ENCODE measurements around the gene ASTN1. TPM values are rescaled to one million over a fixed set of nuclear protein-coding genes. Genes with fewer than 3 reads are reported as not detected.

ASTN1 gene
- total RNA-seq, 1 experiment from 2014 or later, result 0.42 TPM

DNA sequence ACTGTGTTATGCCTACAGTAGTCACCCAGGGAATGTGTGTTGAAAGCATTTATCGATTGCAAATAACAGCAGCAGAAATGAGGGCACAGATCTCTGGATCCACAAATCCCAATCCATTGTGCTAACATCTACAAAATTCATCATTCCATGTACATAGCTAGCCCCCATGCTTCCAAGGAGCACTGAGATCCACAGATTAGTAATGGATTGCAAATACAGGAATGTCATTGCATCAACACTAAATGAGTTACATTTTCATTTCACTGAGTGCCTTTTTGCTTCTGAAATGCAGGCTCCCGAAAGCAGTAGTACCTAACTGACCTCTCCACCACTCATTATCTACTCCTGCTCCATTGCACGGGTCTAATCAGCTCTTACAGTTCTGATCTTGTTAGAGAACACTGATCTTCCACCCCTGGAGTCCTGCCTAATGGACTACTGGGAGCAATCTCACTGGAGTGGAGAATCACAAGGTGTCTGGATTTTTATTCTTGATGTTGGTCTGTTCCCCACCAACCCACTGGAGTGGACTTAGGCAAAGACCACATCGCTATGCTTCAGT lies 30.5 kb downstream of the ASTN1 start:
- no peak for TF ChIP-seq SIN3A (IDR thresholded peaks at IDR 0.05; ENCODE audit: low read depth)
- TF ChIP-seq, protein P1, sequence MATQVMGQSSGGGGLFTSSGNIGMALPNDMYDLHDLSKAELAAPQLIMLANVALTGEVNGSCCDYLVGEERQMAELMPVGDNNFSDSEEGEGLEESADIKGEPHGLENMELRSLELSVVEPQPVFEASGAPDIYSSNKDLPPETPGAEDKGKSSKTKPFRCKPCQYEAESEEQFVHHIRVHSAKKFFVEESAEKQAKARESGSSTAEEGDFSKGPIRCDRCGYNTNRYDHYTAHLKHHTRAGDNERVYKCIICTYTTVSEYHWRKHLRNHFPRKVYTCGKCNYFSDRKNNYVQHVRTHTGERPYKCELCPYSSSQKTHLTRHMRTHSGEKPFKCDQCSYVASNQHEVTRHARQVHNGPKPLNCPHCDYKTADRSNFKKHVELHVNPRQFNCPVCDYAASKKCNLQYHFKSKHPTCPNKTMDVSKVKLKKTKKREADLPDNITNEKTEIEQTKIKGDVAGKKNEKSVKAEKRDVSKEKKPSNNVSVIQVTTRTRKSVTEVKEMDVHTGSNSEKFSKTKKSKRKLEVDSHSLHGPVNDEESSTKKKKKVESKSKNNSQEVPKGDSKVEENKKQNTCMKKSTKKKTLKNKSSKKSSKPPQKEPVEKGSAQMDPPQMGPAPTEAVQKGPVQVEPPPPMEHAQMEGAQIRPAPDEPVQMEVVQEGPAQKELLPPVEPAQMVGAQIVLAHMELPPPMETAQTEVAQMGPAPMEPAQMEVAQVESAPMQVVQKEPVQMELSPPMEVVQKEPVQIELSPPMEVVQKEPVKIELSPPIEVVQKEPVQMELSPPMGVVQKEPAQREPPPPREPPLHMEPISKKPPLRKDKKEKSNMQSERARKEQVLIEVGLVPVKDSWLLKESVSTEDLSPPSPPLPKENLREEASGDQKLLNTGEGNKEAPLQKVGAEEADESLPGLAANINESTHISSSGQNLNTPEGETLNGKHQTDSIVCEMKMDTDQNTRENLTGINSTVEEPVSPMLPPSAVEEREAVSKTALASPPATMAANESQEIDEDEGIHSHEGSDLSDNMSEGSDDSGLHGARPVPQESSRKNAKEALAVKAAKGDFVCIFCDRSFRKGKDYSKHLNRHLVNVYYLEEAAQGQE (IDR thresholded peaks at IDR 0.05; ENCODE audit: low read depth), result no peak
- TF ChIP-seq EGR1 (IDR thresholded peaks at IDR 0.05; ENCODE audit: low read depth), result no peak
- TF ChIP-seq, protein P2, sequence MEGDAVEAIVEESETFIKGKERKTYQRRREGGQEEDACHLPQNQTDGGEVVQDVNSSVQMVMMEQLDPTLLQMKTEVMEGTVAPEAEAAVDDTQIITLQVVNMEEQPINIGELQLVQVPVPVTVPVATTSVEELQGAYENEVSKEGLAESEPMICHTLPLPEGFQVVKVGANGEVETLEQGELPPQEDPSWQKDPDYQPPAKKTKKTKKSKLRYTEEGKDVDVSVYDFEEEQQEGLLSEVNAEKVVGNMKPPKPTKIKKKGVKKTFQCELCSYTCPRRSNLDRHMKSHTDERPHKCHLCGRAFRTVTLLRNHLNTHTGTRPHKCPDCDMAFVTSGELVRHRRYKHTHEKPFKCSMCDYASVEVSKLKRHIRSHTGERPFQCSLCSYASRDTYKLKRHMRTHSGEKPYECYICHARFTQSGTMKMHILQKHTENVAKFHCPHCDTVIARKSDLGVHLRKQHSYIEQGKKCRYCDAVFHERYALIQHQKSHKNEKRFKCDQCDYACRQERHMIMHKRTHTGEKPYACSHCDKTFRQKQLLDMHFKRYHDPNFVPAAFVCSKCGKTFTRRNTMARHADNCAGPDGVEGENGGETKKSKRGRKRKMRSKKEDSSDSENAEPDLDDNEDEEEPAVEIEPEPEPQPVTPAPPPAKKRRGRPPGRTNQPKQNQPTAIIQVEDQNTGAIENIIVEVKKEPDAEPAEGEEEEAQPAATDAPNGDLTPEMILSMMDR (IDR thresholded peaks at IDR 0.05 in 2 of 3, conservative IDR thresholded peaks at IDR 0.05 in 1 of 3; ENCODE audit: borderline replicate concordance in 1 of 3, insufficient read depth in 1 of 3, low read depth in 2 of 3, low read length in 2 of 3), result no peak
- no peak for TF ChIP-seq FOSL1 (IDR thresholded peaks at IDR 0.05; ENCODE audit: low read depth)
- TF ChIP-seq RAD21 (IDR thresholded peaks at IDR 0.05; ENCODE audit: low read depth), result no peak
- Histone ChIP-seq H3K9ac (ENCODE audit: low read length) (no peak overlapping the region), H3K4me2 (ENCODE audit: low read length) (no peak overlapping the region), H3K4me1 (ENCODE audit: control insufficient read depth in 1 of 2, insufficient read depth in 2 of 2, low read length in 2 of 2) (no peaks in the 10 kb centered on the region), H3K4me3 (replicated peaks in 1 of 2; ENCODE audit: low read depth in 1 of 2, low read length in 2 of 2) (no peak overlapping the region), H3K27me3 (ENCODE audit: insufficient read depth, low read length) (peaks cover 4% of the 10 kb centered on the region), H3K9me2 (ENCODE audit: insufficient read depth) (no peaks in the 10 kb centered on the region), H3K36me3 (ENCODE audit: control insufficient read depth in 1 of 2, insufficient read depth in 2 of 2, low read length in 2 of 2) (no peaks in the 10 kb centered on the region), H3K79me2 (ENCODE audit: insufficient read depth, low read length) (no peaks in the 10 kb centered on the region), H4K20me1 (ENCODE audit: insufficient read depth) (no peaks in the 10 kb centered on the region), H3K9me3 (ENCODE audit: control insufficient read depth in 1 of 2, insufficient read depth in 1 of 2, low read depth in 1 of 2, low read length in 2 of 2) (no peaks in the 10 kb centered on the region), H2AFZ (ENCODE audit: low read depth, low read length, poor library complexity, severe bottlenecking) (no peak overlapping the region), H3K27ac (ENCODE audit: low read depth, low read length) (no peak overlapping the region)
- ChIA-PET RAD21 (ENCODE audit: low non-redundant PET in 1 of 2, low total read pairs in 2 of 2, uncharacterized antibody in 2 of 2, unreplicated experiment in 2 of 2) (no interaction called here), CTCF (no interaction called here), POLR2A (no interaction called here)
- no peak for ATAC-seq
- intact Hi-C loops (cut with micrococcal nuclease), result no loop called here
- no TSS peak for BruUV-seq (replicated peaks)
- no peak for DNase-seq (ENCODE audit: low read depth, low spot score)

All from HCT116 (cell line).